GM10266 (cell line): Measurements from ENCODE around the gene FAM24B.
"Not testable (repeated sequence)": the region's sequence is repeated elsewhere in the genome, so short reads cannot be mapped to it uniquely, and the experiment has no call there.

ENCODE experiments used
- DNase-seq: peaks from one replicate; pipeline ENCODE4 v3.0.0; 2012; ENCODE audit errors: extremely low spot score
- TF ChIP-seq, protein P1 (sequence below): IDR thresholded peaks from 2 replicates; pipeline ENCODE4 v1.5.1; 2012; ENCODE audit warnings: mild to moderate bottlenecking, low read depth; ENCODE audit not compliant: control insufficient read depth, insufficient read depth; ENCODE audit errors: missing control alignments

Gene FAM24B

GRCh38 chr10:122864194-122864592 lies 15.2 kb downstream of the FAM24B start:
- TF ChIP-seq, protein P1, sequence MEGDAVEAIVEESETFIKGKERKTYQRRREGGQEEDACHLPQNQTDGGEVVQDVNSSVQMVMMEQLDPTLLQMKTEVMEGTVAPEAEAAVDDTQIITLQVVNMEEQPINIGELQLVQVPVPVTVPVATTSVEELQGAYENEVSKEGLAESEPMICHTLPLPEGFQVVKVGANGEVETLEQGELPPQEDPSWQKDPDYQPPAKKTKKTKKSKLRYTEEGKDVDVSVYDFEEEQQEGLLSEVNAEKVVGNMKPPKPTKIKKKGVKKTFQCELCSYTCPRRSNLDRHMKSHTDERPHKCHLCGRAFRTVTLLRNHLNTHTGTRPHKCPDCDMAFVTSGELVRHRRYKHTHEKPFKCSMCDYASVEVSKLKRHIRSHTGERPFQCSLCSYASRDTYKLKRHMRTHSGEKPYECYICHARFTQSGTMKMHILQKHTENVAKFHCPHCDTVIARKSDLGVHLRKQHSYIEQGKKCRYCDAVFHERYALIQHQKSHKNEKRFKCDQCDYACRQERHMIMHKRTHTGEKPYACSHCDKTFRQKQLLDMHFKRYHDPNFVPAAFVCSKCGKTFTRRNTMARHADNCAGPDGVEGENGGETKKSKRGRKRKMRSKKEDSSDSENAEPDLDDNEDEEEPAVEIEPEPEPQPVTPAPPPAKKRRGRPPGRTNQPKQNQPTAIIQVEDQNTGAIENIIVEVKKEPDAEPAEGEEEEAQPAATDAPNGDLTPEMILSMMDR = no peak
- no peak for DNase-seq

- TF ChIP-seq, protein P1 = no peak
- no peak for DNase-seq
These were observed 15.9 kb downstream of the FAM24B start for GRCh38 chr10:122863216-122864193.

DNA sequence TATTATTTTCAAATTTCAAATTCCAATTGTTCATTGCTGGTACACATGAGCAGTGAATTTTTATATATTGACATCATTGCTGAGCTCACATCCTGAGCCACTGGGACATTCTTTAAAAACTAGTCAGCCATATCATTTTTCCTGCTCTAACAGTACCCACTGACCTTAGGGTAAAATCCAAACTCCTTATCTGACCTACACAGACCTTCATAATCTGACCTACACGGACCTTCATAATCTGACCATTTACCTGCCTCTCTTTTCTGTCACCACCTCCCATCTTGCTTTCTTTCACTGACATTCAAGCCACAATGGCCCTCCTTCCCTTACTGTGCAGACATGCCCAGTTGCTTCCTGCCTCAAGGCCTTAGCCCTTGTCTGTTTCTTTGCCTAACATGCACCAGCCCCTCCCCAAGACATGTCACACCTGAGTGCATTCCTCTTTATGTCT lies 17.6 kb downstream of the FAM24B start:
- TF ChIP-seq, protein P1 = no peak
- no peak for DNase-seq

DNA sequence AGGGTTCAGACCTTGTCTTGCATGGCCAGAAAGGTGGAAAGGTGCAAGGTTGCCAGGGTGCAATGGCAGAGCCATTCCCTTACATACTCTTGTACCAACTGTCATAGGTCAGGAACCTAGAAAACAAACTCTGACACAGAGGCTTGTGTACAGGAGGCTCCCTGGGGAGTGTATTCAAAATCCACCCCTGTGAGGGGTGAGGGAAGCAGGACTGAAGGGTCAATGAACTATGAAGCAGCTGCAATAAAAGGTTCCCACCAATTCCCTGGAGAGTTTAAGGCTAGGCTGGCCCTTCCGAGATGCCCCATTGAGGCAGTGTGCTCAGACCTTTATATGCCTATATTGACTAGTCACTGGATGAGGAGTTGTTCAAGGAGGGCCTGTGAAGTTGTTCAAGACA lies 19.9 kb downstream of the FAM24B start:
- TF ChIP-seq, protein P1 = no peak
- no peak for DNase-seq

DNA sequence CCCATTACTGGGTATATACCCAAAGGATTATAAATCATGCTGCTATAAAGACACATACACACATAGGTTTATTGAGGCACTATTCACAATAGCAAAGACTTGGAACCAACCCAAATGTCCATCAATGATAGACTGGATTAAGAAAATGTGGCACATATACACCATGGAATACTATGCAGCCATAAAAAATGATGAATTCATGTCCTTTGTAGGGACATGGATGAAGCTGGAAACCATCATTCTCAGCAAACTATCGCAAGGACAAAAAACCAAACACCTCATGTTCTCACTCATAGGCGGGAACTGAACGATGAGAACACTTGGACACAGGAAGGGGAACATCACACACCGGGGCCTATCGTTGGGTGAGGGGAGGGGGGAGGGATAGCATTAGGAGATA lies 21.3 kb downstream of the FAM24B start:
- not testable (repeated sequence) for DNase-seq

- DNase-seq = no peak
- TF ChIP-seq, protein P1 = no peak
These were observed 22.5 kb downstream of the FAM24B start for GRCh38 chr10:122856902-122857301.

DNA sequence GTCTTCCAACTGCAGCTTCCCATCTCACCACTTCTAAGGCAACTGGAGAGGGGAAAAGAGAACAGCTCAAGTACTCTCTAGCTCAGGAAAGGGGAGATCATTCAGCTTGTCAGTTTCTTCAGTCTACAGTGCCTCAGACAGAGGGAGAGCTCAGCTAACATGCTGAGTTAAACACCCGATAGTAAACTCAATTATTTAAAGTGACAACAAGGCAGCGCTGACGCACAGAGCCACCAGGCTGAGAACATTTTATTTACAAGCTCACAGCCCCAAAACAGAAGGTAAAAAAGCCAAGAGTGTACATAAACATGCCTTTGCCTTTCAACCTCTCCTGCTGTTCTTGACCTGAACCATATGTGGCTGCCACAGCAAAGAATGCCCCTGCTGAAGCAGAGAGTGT lies 23.6 kb downstream of the FAM24B start:
- no peak for DNase-seq
- TF ChIP-seq, protein P1 = no peak
